ENCODE measurements around the gene LAMB1.

LAMB1 gene

DNA sequence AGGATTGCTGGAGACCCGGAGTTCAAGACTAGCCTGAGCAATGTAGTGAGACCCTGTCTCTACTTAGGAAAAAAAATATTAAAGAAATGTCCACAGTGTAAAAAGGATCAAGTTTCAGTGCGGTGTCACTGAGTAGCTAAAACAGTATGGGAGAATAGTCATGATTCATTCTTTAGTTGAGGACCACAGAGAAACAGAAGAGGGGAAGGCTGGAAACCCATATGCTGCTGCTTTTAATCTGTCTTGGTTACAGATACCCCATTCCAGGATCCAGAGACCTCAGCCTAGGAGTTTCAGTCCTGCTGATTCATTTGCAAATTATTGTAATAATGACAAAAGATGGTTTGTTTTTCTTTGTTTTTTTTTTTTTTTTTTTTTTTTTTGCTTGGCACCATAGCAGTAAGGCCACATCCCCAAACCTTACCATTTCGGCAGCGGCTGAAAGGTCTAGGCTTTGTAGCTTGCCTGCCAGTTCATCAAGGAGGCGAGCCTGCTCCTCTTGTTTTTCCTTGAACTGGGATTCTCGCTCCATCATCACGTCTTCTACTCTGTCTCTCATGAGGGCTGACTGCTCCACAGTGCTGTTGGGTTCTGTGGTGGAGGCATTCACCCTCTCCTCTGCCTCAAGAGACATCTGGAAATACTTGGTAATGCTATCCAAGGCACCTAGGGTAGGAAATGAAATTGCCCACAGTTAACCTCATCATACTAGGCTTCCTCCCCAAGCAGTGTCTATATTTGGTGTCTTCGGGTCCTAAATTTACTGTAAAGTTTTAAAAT, 67.8 kb downstream of the LAMB1 start:
- H3K27me3 ChIP-seq, result no peaks in the 10 kb centered on the region
- no peak overlapping the region for H3K4me3 ChIP-seq (ENCODE audit: low read depth in 1 of 2, low read length in 1 of 2)
- peaks cover 13 to 18% of the 10 kb centered on the region in 2 experiments for H3K4me1 ChIP-seq (ENCODE audit: control insufficient read depth in 1 of 2, insufficient read depth in 1 of 2, low read depth in 1 of 2, low read length in 1 of 2)
- TF ChIP-seq, protein P1, sequence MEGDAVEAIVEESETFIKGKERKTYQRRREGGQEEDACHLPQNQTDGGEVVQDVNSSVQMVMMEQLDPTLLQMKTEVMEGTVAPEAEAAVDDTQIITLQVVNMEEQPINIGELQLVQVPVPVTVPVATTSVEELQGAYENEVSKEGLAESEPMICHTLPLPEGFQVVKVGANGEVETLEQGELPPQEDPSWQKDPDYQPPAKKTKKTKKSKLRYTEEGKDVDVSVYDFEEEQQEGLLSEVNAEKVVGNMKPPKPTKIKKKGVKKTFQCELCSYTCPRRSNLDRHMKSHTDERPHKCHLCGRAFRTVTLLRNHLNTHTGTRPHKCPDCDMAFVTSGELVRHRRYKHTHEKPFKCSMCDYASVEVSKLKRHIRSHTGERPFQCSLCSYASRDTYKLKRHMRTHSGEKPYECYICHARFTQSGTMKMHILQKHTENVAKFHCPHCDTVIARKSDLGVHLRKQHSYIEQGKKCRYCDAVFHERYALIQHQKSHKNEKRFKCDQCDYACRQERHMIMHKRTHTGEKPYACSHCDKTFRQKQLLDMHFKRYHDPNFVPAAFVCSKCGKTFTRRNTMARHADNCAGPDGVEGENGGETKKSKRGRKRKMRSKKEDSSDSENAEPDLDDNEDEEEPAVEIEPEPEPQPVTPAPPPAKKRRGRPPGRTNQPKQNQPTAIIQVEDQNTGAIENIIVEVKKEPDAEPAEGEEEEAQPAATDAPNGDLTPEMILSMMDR (IDR thresholded peaks at IDR 0.05), result no peak
- H3K27ac ChIP-seq, result no peak overlapping the region
- H3K9me3 ChIP-seq, result no peaks in the 10 kb centered on the region
- H3K36me3 ChIP-seq, result peaks cover 39% of the 10 kb centered on the region

DNA sequence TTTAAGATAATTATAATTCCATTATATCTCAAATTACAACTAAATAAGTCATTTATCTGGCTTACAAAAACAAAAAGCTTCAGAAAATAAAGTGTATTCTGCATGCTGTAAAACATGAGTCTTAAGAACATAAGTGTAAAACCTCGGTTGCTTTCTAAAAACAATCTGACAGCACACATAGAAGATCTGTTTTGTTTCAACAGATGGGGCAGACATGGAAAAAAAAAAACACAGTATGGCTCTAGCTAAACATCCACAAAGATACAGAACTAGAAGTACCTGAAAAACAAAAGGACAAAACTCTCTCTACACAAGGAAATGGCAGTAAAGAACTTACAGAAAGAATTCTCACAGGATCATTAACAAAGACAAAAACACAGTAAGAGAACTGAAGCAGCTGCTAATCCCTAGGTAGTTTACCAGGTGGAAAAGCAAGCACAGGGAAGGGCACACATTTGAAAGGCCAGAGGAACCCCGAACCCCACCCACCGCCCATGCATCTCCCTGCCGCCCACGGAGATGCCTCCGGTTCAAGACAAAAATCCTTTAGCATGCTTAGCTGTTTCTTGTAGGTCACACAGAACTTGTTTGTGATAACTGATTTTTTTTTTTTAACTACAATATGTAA, 69.5 kb downstream of the LAMB1 start:
- TF ChIP-seq, protein P1 (IDR thresholded peaks at IDR 0.05), result no peak
- H3K4me3 ChIP-seq (ENCODE audit: low read depth in 1 of 2, low read length in 1 of 2), result no peak overlapping the region
- peaks cover 13 to 18% of the 10 kb centered on the region in 2 experiments for H3K4me1 ChIP-seq (ENCODE audit: control insufficient read depth in 1 of 2, insufficient read depth in 1 of 2, low read depth in 1 of 2, low read length in 1 of 2)
- H3K27me3 ChIP-seq, result no peaks in the 10 kb centered on the region
- H3K9me3 ChIP-seq, result no peaks in the 10 kb centered on the region
- peaks cover 29% of the 10 kb centered on the region for H3K36me3 ChIP-seq
- H3K27ac ChIP-seq, result no peak overlapping the region

DNA sequence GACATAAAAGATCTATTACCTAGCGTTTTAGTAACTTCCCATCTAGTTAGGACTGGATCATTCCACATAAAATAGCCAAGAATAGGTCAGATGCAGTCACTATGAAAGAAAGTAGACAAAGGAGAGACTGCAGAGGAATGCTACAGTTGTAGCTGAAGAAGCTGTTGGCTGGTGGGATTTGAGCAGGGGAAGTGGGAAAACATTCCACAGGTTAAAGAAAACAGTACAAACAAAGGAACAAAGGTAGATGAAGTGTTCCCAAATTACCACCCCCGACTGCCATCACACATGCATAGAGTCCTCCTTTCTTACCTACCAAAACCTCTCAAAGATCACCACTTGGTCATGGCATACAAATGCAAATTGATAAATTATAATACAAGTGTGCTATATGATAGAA, 70.2 kb downstream of the LAMB1 start:
- Histone ChIP-seq H3K4me1 (ENCODE audit: control insufficient read depth in 1 of 2, insufficient read depth in 1 of 2, low read depth in 1 of 2, low read length in 1 of 2) (peaks cover 13 to 14% of the 10 kb centered on the region in 2 experiments), H3K27ac (no peak overlapping the region), H3K27me3 (no peaks in the 10 kb centered on the region), H3K4me3 (ENCODE audit: low read depth in 1 of 2, low read length in 1 of 2) (no peak overlapping the region), H3K36me3 (peaks cover 31% of the 10 kb centered on the region), H3K9me3 (no peaks in the 10 kb centered on the region)
- TF ChIP-seq, protein P1 (IDR thresholded peaks at IDR 0.05), result no peak

DNA sequence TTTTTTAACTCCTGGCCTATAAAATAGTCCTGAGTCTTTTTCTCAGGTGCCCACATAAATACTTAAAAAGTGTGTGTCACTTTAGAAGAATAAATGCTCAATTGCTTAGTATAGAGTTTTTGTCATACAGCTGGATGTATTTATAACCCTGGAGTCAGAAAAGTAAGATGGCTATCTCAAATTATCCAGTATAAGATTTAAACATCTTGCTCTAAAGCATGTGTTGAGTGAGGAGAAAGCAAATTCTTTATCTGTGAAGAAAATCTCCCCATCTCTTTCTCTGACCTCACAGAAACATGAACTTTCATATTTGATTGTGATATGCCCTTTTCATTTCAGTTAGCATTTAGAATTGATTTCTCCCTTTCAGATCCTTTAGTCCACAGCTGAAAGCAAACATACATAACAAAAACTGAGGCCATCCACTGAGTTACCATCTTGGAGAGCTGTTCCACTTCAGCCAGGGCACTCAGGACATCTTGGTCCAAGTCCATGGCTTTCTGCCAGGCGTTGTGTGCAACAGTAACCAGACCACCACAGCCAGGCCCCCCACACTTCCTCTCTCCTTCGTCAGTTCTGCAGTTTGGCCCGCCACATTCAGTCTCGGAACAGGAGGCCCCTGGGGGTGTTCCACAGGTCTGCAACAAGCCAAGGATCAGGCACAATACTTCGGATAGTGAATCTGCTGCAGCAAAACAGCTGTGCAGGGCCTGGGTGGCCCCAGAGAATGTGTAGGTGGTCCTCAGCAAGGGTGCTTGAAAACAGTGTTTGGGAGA, 71.0 kb downstream of the LAMB1 start:
- peaks cover 31% of the 10 kb centered on the region for H3K36me3 ChIP-seq
- no peak overlapping the region for H3K4me3 ChIP-seq (ENCODE audit: low read depth in 1 of 2, low read length in 1 of 2)
- no peaks in the 10 kb centered on the region for H3K27me3 ChIP-seq
- peaks cover 12 to 13% of the 10 kb centered on the region in 2 experiments for H3K4me1 ChIP-seq (ENCODE audit: control insufficient read depth in 1 of 2, insufficient read depth in 1 of 2, low read depth in 1 of 2, low read length in 1 of 2)
- no peaks in the 10 kb centered on the region for H3K9me3 ChIP-seq
- TF ChIP-seq, protein P1 (IDR thresholded peaks at IDR 0.05), result no peak
- no peak overlapping the region for H3K27ac ChIP-seq

DNA sequence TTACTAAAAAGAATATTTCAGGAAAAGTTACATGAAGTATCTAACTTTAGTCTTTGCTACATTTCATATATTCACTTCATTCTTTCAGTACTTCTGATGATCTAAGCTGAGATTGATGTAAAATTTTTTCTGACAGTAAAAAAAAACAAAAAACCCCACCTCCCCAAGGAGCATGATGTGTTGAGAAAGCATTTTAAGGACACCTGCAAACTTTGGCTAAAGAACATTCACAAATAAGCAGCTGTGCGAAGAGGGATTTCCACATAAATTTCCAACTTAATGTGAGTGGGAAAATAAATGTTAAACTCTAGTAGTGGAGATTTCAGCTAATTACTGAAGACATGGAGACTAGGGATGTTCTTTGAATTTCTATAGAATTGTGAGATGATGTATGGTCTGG, 76.5 kb downstream of the LAMB1 start:
- Histone ChIP-seq H3K27me3 (no peaks in the 10 kb centered on the region), H3K4me1 (ENCODE audit: control insufficient read depth in 1 of 2, insufficient read depth in 1 of 2, low read depth in 1 of 2, low read length in 1 of 2) (peaks cover 39 to 50% of the 10 kb centered on the region in 2 experiments), H3K27ac (peak overlapping the region; percentile 0), H3K4me3 (ENCODE audit: low read depth in 1 of 2, low read length in 1 of 2) (no peak overlapping the region), H3K36me3 (peaks cover 30% of the 10 kb centered on the region), H3K9me3 (no peaks in the 10 kb centered on the region)
- TF ChIP-seq, protein P1 (IDR thresholded peaks at IDR 0.05), result no peak
